Endothelial cell of umbilical vein (primary cell): ENCODE results near the gene DDX31. TPM values are rescaled to one million over a fixed set of nuclear protein-coding genes. Genes with fewer than 3 reads are reported as not detected.

ENCODE experiments used
- BruUV-seq: library from RNA; stranded (reverse); fragments of 400-500 nt; replicated peaks from 2 replicates; lab custom pipeline; 2021; lab: Mats Ljungman, UMichigan
- CTCF ChIA-PET: fragments of 300-600, 350-600 bp; sonication (Branson Sonifier 250); formaldehyde crosslinking; loops from one replicate; lab custom pipeline; 2021; ENCODE audit warnings: antibody characterized with exemption, inconsistent platforms; lab: Charles Lee
- POLR2A ChIA-PET: fragments of 300-600, 350-600 bp; sonication (Branson Sonifier 250); formaldehyde crosslinking; loops from one replicate; lab custom pipeline; 2021; ENCODE audit warnings: antibody characterized with exemption, inconsistent platforms; lab: Charles Lee
- DNase-seq: peaks from one replicate; pipeline ENCODE4 v3.0.0-alpha.2; 2011; ENCODE audit warnings: low read depth, low spot score
- FAIRE-seq: peaks from 2 replicates; lab custom pipeline; 2011; peaks lifted over from hg19 to GRCh38; lab: Jason Lieb, UNC
- H2AFZ ChIP-seq: 2 replicates; pipeline ENCODE4 v1.6.0; 2012; ENCODE audit warnings: low read depth, low read length, control low read depth, inconsistent platforms
- H3K27ac ChIP-seq: 2 replicates; pipeline ENCODE4 v1.5.1; 2011; ENCODE audit warnings: low read depth, mild to moderate bottlenecking, control low read depth, low read length, moderate library complexity; ENCODE audit not compliant: insufficient read depth
- H3K27me3 ChIP-seq, 2 experiments: 2 replicates each; pipeline versions ENCODE4 v1.6.0 to v1.6.1; 2011; ENCODE audit warnings: low read length in 2 of 2, mixed read lengths in 1 of 2; ENCODE audit not compliant: control insufficient read depth in 2 of 2, insufficient read depth in 2 of 2
- H3K36me3 ChIP-seq, 2 experiments: 2 replicates in 1 of 2; 3 replicates in 1 of 2; pipeline ENCODE4 v1.5.1; 2011; ENCODE audit warnings: low read length in 2 of 2, mild to moderate bottlenecking in 1 of 2, moderate library complexity in 1 of 2; ENCODE audit not compliant: control insufficient read depth in 2 of 2, insufficient read depth in 2 of 2; ENCODE audit errors: extremely low read depth in 1 of 2
- H3K4me1 ChIP-seq: 3 replicates; pipeline ENCODE4 v1.5.1; 2011; ENCODE audit warnings: mild to moderate bottlenecking, low read length; ENCODE audit not compliant: control insufficient read depth, insufficient read depth; ENCODE audit errors: extremely low read depth
- H3K4me2 ChIP-seq: 2 replicates; pipeline ENCODE4 v1.6.1; 2011; ENCODE audit warnings: low read length, control low read depth, mixed read lengths; ENCODE audit not compliant: insufficient read depth
- H3K4me3 ChIP-seq, 3 experiments: fragments of 200-600 bp in 1 of 3; sonication (generic), shearing (Covaris generic) in 1 of 3; replicated peaks in 1 of 3; 2 replicates each; pipeline ENCODE4 v1.5.1; 2011 to 2016; ENCODE audit warnings: control low read depth in 3 of 3, low read length in 3 of 3, mild to moderate bottlenecking in 2 of 3, inconsistent platforms in 1 of 3, low read depth in 1 of 3, moderate library complexity in 1 of 3; ENCODE audit not compliant: insufficient read depth in 1 of 3
- H3K79me2 ChIP-seq: 2 replicates; pipeline ENCODE4 v1.6.0; 2012; ENCODE audit warnings: low read length, inconsistent platforms; ENCODE audit not compliant: control insufficient read depth, insufficient read depth
- H3K9ac ChIP-seq: replicated peaks from 2 replicates; pipeline ENCODE3; 2011; ENCODE audit warnings: low read length, control low read depth; ENCODE audit not compliant: insufficient read depth; ENCODE audit errors: extremely low read depth
- H3K9me1 ChIP-seq: replicated peaks from 3 replicates; pipeline ENCODE4 v1.6.0; 2011; ENCODE audit warnings: mild to moderate bottlenecking, low read length; ENCODE audit not compliant: control insufficient read depth, insufficient read depth; ENCODE audit errors: extremely low read depth
- H3K9me3 ChIP-seq: replicated peaks from 2 replicates; pipeline ENCODE4 v1.5.1; 2012; ENCODE audit warnings: low read length, inconsistent platforms; ENCODE audit not compliant: control insufficient read depth, insufficient read depth
- H4K20me1 ChIP-seq: replicated peaks from 2 replicates; pipeline ENCODE3; 2011; ENCODE audit warnings: mild to moderate bottlenecking, low read length; ENCODE audit not compliant: control insufficient read depth, insufficient read depth; ENCODE audit errors: extremely low read depth
- EZH2 ChIP-seq: IDR thresholded peaks from 2 replicates; pipeline ENCODE4 v1.6.1; 2012; ENCODE audit warnings: borderline replicate concordance, low read depth, mild to moderate bottlenecking, moderate library complexity, low read length, inconsistent platforms; ENCODE audit not compliant: severe bottlenecking
- FOS ChIP-seq: IDR thresholded peaks from 2 replicates; pipeline ENCODE4 v1.6.1; 2011; ENCODE audit warnings: mild to moderate bottlenecking, low read length, moderate library complexity, borderline replicate concordance; ENCODE audit not compliant: insufficient read depth
- GATA2 ChIP-seq: IDR thresholded peaks from 2 replicates; pipeline ENCODE4 v1.7.0; 2011; ENCODE audit warnings: low read depth, mild to moderate bottlenecking, moderate library complexity, mixed read lengths, low read length; ENCODE audit not compliant: insufficient read length, insufficient read depth
- JUN ChIP-seq: IDR thresholded peaks from 2 replicates; pipeline ENCODE4 v1.6.1; 2011; ENCODE audit warnings: borderline replicate concordance, low read depth; ENCODE audit not compliant: insufficient read length, insufficient read depth
- MYC ChIP-seq: IDR thresholded peaks from one replicate; pipeline ENCODE4 v1.6.1; 2011; ENCODE audit warnings: mild to moderate bottlenecking, low read depth, low read length
- POLR2A ChIP-seq: IDR thresholded peaks from 2 replicates; pipeline ENCODE4 v1.6.1; 2012; ENCODE audit warnings: low read depth, mild to moderate bottlenecking, control low read depth, low read length
- POLR2AphosphoS5 ChIP-seq: IDR thresholded peaks from 2 replicates; pipeline ENCODE4 v1.6.1; 2012; ENCODE audit warnings: low read depth, mild to moderate bottlenecking, control low read depth, low read length, moderate library complexity; ENCODE audit not compliant: insufficient read depth
- dilution Hi-C: fragments of 300-500 bp; cut with MboI; formaldehyde crosslinking; loops from one replicate; pipeline ENCODE4 v1.15.0; 2019; ENCODE audit warnings: low sequenced_read_pairs; ENCODE audit not compliant: extremely low pct_ligation_motif_present
- intact Hi-C: fragments of 100-400 bp; cut with micrococcal nuclease; formaldehyde crosslinking; loops from one replicate; pipeline ENCODE4 v1.10.0; 2022
- polyA plus RNA-seq, 4 experiments: library from polyadenylated mRNA; depleted of rRNA in 3 of 4; stranded (reverse) in 3 of 4; unstranded in 1 of 4; fragments of >200 nt; gene quantifications; 2 replicates each; pipeline versions ENCODE4 v1.2.1 to v1.2.3, GENCODE V29; 2011 to 2012; ENCODE audit warnings: missing spikeins in 1 of 4
- total RNA-seq: library from RNA; stranded (reverse); gene quantifications from 2 replicates; pipeline ENCODE4 v1.2.3, GENCODE V29; 2021
- TF ChIP-seq, protein P1 (sequence below), 2 donors: IDR thresholded peaks; 1 replicate in 1 of 2; 2 replicates in 1 of 2; pipeline ENCODE4 v1.5.1; 2011; ENCODE audit warnings: low read length in 2 of 2, mild to moderate bottlenecking in 2 of 2, moderate library complexity in 2 of 2, control low read depth in 1 of 2, inconsistent platforms in 1 of 2, low read depth in 1 of 2; ENCODE audit not compliant: insufficient read depth in 1 of 2; ENCODE audit errors: extremely low read depth in 1 of 2
- TF ChIP-seq, protein P2 (sequence below): IDR thresholded peaks from 2 replicates; pipeline ENCODE4 v1.6.1; 2011; ENCODE audit not compliant: insufficient read depth, insufficient read length

DDX31 gene
- total and polyA plus RNA-seq, 2 donors (not counting 3 experiments of a cell fraction or from before 2014, with no cell fraction given): 8.0 to 16.3 TPM

DNA sequence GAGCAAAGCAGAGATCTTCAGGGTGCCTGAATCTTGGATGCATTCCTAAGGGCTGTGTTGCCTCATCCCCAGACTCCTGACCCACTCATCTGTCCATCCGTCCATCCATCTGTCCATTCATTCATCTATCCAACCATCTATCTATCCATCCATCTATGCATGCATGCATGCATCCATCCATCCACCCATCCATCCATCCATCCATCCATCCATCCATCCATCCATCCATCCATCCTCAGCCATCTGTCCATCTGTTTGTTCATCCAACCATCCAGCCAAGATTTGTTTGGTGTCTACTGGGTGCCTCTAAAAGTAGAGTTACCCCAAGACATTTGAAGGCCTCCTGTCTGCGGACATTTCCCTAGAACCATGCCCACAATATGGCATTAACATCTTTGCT, 115.0 kb downstream of the DDX31 start:
- BruUV-seq: no TSS peak
- no peak for FAIRE-seq

More for the DNA sequence above, 115.0 kb downstream of the DDX31 start:
- POLR2A ChIA-PET: no interaction called here
- dilution Hi-C loops: no loop called here
- H3K27ac ChIP-seq: no peak overlapping the region
- no peaks in the 10 kb centered on the region for H3K36me3 ChIP-seq
- H3K27me3 ChIP-seq: peaks cover 0 to 5% of the 10 kb centered on the region in 2 experiments
- H3K9ac ChIP-seq: no peak overlapping the region
- H3K9me3 ChIP-seq: no peaks in the 10 kb centered on the region
- TF ChIP-seq, protein P1, sequence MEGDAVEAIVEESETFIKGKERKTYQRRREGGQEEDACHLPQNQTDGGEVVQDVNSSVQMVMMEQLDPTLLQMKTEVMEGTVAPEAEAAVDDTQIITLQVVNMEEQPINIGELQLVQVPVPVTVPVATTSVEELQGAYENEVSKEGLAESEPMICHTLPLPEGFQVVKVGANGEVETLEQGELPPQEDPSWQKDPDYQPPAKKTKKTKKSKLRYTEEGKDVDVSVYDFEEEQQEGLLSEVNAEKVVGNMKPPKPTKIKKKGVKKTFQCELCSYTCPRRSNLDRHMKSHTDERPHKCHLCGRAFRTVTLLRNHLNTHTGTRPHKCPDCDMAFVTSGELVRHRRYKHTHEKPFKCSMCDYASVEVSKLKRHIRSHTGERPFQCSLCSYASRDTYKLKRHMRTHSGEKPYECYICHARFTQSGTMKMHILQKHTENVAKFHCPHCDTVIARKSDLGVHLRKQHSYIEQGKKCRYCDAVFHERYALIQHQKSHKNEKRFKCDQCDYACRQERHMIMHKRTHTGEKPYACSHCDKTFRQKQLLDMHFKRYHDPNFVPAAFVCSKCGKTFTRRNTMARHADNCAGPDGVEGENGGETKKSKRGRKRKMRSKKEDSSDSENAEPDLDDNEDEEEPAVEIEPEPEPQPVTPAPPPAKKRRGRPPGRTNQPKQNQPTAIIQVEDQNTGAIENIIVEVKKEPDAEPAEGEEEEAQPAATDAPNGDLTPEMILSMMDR (IDR thresholded peaks at IDR 0.05; ENCODE audit: extremely low read depth in 1 of 2, insufficient read depth in 1 of 2, low read depth in 1 of 2, low read length in 2 of 2): no peak
- TF ChIP-seq FOS (no peak), MYC (no peak), POLR2A (no peak), POLR2AphosphoS5 (no peak), GATA2 (no peak), EZH2 (no peak), JUN (no peak)
- TF ChIP-seq, protein P2, sequence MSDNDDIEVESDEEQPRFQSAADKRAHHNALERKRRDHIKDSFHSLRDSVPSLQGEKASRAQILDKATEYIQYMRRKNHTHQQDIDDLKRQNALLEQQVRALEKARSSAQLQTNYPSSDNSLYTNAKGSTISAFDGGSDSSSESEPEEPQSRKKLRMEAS: no peak
- no peaks in the 10 kb centered on the region for H4K20me1 ChIP-seq
- no peak overlapping the region for H3K4me2 ChIP-seq
- H2AFZ ChIP-seq: no peak overlapping the region
- CTCF ChIA-PET: no interaction called here
- DNase-seq: no peak
- H3K79me2 ChIP-seq: no peaks in the 10 kb centered on the region
- H3K4me1 ChIP-seq: peaks cover 3% of the 10 kb centered on the region
- H3K9me1 ChIP-seq: no peaks in the 10 kb centered on the region
- intact Hi-C loops: no loop called here
- no peak overlapping the region for H3K4me3 ChIP-seq
